Measurements from ENCODE around the gene HCRTR1.
"Not testable (repeated sequence)": the region's sequence is repeated elsewhere in the genome, so short reads cannot be mapped to it uniquely, and the experiment has no call there.

Gene HCRTR1

GRCh38 chr1:31581821-31582810 lies 35.4 kb upstream of the HCRTR1 start:
- DNase-seq = no peak

GRCh38 chr1:31583082-31583994 lies 34.2 kb upstream of the HCRTR1 start:
- DNase-seq = no peak

- DNase-seq = peak; percentile 36
Observed at GRCh38 chr1:31583995-31584868, 33.3 kb upstream of the HCRTR1 start.

GRCh38 chr1:31584869-31585735 lies 32.4 kb upstream of the HCRTR1 start:
- DNase-seq = no peak

- no peak for DNase-seq
Observed at GRCh38 chr1:31585736-31586365, 31.6 kb upstream of the HCRTR1 start.

DNA sequence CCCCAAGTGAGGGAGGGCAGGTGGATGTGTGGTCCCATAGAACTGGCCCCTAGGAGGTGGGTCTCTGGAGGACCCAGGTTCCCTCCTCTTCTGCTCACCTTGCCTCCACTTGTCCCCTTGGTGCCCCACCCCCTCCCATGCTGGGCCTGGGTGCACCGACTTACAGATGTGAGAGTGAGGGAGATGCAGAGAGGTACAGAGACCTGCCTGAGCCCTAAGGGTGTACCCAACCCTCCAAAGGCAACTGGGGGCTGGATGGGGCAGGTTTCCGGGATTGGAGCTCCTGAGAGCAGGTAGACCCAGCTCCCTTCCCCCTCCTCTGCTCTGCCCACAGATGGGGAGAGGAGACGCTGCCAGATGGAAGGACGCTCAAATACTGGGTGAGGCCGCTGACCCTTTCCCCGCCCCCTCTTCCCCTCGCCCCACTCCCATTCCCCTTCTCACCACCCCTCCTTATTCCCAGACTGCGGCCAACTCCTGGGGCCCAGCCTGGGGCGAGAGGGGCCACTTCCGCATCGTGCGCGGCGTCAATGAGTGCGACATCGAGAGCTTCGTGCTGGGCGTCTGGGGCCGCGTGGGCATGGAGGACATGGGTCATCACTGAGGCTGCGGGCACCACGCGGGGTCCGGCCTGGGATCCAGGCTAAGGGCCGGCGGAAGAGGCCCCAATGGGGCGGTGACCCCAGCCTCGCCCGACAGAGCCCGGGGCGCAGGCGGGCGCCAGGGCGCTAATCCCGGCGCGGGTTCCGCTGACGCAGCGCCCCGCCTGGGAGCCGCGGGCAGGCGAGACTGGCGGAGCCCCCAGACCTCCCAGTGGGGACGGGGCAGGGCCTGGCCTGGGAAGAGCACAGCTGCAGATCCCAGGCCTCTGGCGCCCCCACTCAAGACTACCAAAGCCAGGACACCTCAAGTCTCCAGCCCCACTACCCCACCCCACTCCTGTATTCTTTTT lies 30.8 kb upstream of the HCRTR1 start:
- no peak for DNase-seq

DNA sequence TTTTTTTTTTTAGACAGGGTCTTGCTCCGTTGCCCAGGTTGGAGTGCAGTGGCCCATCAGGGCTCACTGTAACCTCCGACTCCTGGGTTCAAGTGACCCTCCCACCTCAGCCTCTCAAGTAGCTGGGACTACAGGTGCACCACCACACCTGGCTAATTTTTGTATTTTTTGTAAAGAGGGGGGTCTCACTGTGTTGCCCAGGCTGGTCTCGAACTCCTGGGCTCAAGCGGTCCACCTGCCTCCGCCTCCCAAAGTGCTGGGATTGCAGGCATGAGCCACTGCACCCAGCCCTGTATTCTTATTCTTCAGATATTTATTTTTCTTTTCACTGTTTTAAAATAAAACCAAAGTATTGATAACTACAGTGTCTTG lies 30.2 kb upstream of the HCRTR1 start:
- DNase-seq = not testable (repeated sequence)

GRCh38 chr1:31587720-31588423 lies 29.6 kb upstream of the HCRTR1 start:
- peak; percentile 63 for DNase-seq

GRCh38 chr1:31588751-31589515 lies 28.6 kb upstream of the HCRTR1 start:
- DNase-seq = peak; percentile 40

GRCh38 chr1:31591425-31592093 lies 25.9 kb upstream of the HCRTR1 start:
- DNase-seq = no peak

DNA sequence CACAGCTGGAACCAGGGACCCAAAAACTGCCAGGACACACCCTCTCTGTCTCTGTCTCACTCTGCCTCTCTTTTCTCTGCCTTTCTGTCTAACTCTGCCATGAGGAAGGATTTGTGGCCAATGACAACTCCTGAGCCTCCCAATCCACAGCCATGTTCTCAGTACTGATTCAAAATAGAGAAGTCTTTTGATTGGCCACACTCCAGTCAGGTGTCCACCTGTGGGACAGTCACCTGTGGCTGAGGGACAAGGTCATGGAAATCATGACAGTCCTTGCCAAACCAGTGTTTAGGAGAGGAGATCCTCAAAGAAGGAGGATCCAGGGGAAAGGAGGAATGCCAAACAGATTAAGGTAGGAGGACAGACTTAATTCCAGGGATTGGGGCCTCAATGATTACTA lies 25.4 kb upstream of the HCRTR1 start:
- no peak for DNase-seq

DNA sequence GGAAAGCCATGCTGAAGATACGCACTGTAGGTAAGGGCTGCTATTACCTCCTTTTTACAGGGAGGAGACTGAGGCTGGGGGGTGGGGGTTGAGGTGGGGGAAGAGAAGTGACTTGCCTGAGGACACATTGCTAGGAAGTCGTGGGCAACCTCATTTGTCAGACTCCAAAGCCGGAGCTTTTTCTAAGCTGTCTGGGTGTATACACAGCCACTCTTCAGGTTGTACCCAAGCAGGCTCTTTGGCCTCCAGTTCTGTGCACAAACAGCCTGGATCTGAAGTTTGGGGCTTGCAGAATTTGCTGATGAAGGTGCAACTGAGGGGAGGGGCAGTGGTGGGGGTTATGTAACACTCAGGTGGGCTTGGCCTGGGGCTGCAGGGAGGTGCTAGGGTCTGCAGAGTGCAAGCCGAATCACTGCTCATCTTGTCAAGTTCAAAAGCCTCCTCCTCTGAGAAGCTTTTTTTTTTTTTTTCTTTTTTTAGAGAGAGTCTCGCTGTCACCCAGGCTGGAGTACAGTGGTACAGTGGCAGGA lies 24.3 kb upstream of the HCRTR1 start:
- no peak for DNase-seq

DNA sequence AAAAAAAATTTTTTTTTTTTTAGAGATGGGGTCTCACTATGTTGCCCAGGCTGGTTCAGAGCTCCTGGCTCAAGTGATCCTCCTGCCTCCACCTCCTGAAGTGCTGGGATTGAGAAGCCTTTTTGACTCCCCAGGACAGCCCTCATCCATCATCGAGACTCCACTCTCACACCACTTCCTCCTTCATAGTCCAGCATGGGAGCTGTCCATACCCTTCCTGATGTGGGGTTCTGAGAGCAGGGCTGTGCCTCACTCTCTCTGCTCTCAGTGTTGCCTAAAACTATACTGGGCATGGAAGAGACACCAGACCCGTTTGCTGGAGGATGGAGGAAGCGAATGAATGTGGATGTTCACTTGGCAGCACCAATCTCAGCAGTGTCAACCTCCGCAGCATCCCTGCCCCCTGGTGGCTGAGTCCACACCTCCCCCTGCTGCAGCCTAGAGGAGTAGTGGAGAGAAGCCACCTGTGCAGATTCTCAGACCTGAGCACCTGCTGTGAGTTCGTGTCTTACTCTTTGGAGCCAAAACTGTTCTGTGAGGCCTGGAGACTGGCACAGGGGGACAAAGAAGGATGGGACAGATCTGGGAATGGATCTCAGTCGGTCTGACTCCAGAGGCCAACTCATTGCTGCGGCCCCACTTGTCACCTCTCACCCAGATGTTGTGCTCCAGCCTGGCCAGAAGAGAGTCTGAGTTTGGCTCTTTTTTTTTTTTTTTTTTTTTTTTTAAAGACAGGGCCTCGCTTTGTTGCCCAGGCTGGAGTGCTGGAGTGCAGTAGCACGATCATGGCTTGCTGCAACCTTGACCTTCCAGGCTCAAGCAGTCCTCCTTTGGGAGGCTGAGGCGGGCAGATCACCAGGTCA lies 23.5 kb upstream of the HCRTR1 start:
- peak; percentile 87 for DNase-seq

DNA sequence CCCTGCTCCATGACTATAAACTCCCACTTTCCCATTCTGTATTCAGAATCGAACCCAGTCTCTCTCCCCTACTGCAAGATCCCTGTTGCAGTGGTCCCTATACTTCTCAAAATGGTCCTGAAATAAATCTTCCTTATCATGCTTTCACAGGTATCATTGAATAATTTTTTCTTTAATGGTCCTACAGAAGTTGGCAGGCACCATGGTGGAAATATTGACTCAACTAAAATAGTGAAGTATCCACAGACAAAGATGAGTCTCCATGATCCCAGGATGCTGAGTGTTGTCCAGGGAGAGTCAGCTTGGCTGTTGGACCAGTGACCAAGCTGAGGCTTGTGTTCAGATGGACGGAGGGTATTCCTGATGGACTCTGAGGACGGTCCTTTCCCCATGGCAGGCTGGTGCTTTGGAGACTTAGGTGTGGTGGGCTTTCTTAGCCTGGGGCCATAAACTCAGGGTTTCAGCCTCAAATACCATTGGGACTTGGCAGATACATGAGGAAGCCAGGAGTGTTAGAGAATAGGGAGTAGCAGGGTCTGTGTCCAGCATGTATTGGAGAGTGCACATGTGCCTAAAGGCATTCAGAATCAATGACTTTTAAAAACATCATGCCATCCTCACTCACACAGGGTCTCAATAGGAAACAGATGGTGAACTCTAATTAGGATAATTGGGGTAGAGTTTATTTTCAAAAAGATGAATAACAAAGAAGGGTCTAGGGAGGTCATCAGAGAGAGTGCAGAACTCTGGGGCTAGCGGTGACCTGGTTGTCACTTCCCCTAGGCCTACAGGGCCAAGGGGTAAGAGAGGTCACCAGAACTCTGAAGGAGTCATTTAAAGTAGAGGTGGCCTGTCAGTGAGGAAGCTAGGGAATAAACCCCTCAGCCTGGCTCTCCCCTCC lies 21.4 kb upstream of the HCRTR1 start:
- DNase-seq = no peak

- no peak for DNase-seq
Observed at GRCh38 chr1:31596737-31597097, 20.8 kb upstream of the HCRTR1 start.

GRCh38 chr1:31598980-31599379 lies 18.5 kb upstream of the HCRTR1 start:
- DNase-seq = no peak

Data from DMS153 (cell line).